GM18858 (cell line): ENCODE data around the gene TREML2.
A peak's percentile ranks its signal among the peaks of the same experiment; 100 is the strongest.
"Not testable (repeated sequence)": the region's sequence is repeated elsewhere in the genome, so short reads cannot be mapped to it uniquely, and the experiment has no call there.

ENCODE experiments used
- ATAC-seq: cut with Tn5 transposase; IDR thresholded peaks from one replicate; pipeline ENCODE4 v1.9.1; 2021; ENCODE audit not compliant: unreplicated experiment

TREML2 gene

DNA sequence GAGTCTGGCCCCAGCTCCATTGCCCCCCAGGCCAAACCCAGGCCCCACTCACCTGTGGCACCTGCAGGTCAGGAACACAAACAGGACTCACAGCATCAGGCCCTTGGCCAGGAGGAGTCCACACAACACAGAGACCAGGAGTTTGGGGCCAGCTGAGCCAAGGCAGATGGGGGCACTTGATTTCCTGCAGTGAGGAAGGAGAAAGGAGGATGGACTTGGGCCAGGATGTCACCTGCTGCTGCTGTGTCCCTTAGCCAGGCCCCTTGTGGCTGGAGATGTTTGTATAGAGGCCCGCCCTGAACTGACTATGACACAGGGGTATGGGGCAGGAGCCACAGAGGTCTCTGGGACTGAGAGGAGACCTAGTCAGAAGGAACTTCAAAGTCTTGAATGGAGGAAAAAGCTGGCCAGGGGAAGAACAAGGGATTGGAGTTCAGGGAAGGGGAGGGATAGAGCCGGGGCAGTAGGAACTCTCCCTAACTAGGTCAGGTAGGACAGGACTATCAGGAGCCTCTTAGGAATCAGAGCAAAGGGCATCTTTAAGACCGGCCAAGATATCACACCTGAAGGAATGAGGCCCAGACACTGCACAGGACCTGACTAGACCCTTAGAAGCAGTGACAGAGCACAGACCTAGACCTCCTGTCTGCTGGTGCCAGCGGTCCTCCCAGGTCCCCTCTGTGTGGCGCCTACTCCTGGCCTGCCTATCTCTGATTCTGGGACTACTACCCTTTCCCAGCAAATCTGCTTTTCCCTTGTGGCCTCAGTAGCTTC is 8.8 kb upstream of the TREML2 start:
- ATAC-seq = no peak

DNA sequence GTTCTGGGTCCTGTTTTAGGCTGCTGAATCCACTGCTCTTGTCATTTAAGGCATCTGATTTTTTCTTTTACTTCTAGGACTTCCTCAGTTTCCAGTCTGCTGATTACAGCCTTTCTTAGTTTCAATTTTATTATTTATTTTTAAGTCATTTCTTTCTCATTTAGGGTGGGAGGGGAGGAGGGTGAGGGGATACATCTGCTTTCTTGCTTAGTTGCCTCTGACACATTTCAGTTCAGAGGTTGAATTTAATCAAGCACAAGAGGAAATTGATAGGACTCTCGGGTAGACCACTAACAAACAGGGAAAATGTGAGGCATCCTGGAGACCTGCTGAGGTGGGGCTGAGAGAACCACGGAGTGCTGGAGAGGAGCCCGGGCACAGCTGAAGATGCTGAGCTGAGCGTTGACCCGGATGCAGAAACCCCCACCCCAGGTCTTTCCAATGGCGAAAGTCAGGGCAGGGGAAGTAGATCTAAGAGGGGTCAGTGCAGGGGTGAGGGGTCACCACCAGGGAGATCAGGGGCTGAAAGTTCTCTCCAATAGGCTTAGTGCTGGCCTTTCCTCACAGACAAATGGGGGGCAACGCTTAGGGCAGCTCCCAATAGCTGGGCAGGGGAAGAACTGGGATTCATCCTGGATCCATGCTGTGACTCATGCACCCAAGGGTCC is 7.6 kb upstream of the TREML2 start:
- ATAC-seq = no peak

DNA sequence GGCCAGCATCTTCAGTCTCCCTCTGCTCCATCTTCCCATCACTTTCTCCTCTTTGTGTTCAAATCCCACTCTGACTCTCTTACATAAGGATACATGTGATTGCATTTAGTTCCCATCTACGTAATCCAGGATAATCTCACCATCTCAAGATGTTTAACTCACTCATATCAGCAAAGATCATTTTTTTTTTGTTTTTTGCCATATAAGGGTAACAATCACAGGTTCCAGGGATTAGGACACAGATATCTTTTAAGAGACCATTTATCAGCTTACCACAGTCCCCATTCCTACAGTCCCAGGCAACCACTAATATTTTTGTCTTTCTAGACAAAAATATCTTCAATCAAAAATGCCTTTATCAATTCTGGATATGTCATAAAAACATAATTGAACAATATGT is 3.2 kb upstream of the TREML2 start:
- no peak for ATAC-seq

DNA sequence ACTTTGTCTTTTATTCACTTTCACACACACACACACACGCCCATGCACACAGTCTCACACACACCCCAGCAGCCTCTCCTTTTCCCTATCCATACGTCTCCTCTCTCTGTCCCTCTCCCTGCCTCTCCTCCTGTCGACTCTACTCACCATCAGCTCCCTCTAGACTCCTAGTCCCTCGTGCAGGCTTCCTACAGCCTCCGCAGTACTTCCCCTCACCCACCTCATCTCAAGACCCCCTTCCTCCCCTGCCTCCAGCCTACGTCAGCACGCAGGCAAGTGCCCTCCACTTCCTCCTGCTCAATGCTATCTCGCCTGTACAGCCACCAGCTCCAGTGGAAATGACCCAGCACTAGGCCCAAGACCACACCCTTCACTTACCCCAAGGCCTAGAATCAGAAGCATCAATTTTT is 820 bp upstream of the TREML2 start:
- ATAC-seq = no peak

DNA sequence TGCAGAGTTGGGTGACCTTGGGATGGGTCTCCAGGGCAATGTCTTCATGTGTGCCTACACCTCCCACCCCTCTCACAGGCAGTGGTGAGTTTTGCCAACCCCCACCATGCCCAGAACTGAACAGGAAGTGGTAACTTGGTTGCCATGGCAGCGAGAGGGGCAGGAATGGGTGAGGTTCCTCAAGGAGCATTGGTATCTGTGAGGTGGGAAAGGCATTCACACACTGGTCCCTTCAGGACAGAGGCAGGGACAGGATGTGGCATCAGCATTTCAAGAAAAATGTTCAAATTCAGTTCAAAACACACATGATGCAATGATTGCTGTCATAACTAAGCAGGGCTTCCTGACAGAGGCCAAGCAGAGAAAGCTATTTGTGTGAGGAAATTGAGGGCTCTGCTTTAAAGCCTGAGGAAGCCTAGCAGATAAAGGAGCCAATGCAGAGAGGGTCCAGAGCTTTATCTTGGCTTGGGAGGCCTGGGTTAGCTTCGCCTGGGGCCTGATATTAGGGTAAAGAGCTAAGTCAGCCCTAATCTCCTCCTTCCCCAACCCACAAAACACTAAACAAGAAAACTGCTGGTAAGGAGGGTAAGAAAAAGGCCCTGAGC is 551 bp downstream of the TREML2 start:
- ATAC-seq = no peak

DNA sequence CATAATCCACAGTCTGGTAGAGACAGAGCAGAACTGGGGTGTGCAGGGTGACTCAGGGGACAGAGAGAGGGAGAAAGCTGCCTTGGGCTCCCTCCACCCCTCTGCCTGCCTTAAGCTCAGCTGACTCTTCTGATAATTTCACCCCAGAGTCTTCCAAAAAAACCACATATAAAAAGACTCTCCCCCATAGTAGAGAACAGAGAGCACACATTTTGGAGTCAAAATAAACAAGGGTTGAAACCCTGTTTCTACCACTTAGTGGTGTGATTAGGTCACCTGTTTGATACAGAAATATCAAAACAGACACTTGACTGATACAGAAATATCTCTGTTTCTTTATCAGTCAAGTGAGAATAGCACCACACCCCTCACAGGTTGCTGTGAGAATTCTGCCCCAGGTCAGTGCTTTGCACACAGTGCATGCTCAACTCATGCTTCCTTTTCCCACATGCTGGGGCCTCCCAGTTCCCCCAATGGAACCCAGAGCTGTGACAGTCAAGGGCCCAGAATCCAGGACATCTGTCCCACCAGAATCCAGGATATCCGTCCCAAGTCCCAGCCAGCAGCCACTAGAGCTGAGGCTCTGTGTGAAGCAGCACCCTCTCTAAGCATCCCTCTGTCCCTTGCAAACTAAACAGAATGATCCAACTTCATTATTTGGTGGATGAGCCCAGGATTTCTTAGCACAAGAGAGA is 1.2 kb downstream of the TREML2 start:
- peak; percentile 56 for ATAC-seq

DNA sequence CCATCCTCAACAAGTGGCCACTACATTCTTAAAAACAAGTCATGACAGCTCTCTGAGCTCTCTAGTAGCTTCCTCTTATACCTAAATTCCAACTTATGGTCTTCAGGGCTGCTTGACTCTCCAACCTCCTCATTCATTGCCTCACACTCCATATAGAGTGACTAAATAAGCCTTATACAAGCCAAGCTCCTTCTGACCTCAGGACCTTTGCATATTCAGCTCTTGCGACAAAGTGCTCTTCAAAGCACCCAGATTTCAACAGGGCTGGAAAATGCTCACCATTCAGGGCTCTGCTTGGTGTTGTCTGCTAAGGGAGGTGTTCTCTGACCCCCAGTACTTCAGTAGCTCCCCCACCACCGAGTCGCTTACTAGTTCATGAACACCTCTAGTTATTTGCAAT is 3.7 kb downstream of the TREML2 start:
- no peak for ATAC-seq

DNA sequence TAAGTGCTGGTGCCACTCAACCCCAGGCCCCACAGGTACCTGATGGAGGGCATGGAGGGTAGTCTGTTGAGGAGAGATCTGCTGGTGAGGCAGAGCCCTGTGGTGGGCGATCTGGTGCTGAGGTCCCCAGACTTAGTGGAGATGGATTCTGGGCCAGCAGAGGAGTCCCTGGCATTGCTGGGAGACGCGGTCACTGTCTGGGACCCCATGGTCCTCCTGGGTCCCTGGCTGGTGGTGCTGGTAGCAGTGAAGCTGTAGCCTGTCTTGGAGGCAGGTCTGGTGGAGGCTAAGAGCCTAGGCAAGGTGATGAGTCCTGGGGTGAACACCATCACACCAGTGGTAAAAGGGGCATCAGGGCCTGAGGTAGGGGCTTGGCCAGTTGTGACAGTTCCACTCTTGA is 6.6 kb downstream of the TREML2 start:
- no peak for ATAC-seq

DNA sequence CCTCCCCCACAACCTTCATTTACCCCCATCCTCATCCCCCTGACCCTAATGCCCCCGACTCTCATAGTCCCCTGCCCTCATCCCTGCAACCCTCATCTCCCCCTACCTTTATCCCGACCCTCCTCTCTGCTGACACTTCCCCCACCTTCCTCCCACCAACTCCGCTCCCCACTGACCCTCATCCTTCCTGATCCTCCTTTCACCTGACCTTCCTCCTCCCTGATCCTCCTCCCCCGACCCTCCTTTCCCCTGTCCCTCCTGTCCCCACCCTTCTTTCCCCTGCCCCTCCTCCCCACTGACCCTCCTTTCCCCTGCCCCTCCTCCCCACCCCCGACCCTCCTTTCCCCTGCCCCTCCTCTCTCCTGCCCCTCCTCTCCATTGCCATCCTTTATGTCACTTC is 7.1 kb downstream of the TREML2 start:
- no peak for ATAC-seq

DNA sequence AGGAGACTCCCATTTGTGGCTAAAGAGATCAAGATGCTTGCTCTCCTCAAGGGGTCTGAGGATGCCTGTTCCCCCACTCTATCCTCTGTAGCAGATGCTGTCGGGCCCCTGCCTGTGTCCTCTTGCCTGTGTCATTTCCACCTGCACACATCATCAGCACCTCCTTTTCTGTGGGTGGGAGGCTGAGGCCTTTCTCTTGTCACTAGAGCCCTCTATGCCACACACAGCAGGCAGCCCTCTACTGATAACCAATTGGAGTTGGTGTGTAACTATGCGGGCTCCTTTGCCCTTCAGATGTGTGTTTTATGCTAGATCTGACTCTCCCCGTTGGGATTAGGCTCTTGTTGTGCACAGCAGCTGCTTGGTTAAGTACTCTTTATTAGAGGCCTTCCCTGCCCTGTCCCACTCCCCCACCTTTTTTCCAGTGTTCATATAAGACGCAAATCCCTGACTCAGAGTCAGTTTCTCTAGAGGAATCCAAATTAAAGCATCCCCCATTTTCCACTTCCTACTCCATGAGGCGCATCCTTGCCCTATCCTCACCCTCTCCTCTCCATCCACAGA is 7.7 kb downstream of the TREML2 start:
- no peak for ATAC-seq

DNA sequence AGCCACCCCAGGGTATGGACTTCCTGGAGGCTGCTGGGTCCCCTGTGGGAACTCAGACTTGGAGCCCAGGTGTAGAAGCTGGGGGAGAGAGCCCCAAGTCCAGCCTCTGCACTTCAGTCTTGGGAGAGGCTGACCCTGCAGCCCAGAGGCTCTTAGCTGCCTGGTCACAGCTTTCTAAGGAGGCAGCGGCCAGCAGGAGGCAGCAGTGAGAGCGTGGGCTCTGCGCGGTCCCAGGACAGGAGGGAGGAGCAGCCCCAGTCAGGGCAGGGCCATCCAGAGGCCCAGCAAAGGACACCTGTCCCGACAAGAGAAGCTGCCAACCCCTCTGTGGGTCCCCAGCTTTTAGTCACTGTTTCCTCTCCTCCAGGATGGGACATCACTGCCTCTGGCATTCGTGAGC is 9.4 kb downstream of the TREML2 start:
- no peak for ATAC-seq

DNA sequence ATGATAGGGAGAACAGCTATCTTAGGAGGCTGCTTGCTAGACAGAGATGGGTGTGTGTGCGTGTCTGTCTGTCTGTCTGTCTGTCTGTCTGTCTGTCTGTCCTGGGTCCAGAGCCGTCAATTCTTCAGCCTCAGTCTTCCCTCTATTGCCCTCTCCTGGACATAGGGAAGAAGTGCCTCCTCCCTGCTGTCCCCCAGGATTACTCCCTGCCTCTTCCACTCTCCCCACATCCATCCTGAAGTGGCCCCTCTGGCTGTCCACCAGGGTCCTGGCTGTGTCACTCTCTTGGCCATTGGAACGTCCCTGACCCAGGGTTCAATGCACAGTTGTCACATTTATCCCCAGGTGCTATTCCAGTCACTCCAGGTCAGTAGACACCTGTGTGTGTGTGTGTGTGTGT is 10.2 kb downstream of the TREML2 start:
- no peak for ATAC-seq

DNA sequence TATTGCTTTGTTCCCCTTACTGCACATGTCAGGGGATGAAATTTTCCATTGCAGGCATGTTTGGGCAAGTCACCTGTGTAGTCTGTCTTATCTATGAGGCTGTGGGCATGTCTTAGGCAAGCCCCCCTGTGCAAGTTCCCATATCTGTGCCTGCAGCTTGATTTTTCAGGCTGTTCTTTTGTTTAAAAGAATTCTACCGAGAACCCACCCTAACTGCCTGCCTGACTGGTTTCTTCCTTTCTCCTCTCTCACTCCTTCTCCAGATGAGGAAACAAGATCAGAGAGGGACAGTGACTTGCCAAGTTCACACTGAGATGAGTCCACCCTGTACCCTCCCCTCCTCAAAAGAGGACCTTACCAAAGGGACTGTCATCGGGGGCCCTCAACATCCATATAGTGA is 11.0 kb downstream of the TREML2 start:
- ATAC-seq = no peak

DNA sequence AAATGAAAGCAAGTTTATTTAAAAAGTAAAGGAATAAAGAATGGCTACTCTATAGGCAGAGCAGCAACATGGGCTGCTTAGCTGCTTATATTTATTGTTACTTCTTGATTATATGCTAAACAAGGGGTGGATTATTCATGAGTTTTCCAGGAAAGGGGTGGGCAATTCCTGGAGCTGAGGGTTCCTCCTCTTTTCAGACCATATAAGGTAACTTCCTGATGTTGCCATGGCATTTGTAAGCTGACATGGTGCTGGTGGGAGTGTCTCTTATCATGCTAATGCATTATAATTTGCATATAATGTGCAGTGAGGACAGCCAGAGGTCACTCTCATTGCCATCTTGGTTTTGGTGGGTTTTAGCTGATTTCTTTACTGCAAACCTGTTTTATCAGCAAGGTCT is 11.9 kb downstream of the TREML2 start:
- not testable (repeated sequence) for ATAC-seq

DNA sequence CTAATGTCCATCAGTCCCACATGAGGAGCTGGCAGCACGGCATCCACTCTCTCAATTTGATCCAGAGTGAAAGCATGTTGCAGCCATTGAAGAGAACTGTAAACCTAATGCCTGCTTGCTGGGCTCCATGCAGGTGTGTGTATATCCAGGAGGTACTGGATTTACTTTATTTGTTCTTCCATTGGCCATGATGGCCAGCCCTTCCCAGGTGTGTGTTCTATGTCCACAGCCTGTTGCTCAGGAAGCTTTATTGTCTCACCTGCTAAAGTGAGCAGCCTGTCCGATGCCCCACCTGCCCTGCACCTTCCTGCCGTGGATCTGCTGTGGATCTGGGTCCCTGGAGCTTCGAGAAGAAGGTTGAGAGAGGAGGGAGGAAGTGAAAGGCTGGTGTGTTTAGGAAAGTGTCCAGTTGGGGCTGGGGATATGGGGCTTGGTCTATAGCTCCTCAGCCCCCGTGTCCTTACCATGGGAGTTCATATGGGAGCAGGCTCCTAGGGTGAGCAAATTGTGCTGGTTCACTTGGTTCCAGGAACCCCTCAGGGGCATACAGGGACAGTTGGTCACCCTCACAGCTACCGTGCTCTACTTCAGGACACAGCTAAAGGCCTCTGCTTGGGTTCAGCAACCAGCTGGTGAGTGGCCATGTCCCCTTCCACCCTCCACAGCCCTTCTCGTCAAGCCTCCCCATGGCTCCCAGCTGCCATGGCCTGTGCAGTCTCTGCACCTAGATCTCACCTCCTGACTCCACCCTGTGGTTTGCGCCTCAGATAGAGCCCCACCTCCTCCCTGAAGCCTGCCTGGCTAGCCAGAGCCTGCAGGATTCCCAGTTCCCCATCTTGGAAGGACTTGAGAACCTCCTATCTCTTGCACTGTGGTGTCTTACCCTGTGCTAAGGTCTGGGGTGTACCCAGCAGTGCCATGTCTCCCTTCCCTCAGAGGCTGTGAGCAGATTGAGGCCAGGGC is 12.7 kb downstream of the TREML2 start:
- ATAC-seq = no peak

DNA sequence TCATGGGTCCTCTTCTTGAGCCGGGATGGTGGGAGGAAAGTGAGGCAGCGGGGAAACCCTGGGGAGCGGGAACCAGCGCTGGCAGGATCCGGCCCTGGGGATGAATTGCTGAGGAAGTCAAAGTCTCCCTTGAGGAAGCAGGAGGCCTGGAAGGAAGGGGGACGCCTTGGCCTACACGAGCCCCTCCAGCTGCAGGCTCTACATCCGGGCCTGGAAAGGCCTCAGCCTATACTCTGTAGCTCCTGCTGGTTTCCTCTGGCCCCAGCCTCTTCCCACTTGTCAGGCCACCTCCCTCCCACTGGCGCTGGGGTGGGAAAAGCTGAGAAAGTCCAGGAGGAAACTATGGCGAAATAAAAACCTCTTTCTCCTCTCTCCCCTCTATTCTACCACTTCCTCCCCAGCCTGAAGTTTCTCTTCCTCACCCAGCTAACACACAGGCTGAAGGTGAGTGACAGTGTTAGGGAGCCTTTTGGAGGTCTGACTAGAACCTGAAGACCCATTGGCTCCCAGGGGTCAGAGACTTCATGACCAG is 14.9 kb downstream of the TREML2 start:
- ATAC-seq = no peak

DNA sequence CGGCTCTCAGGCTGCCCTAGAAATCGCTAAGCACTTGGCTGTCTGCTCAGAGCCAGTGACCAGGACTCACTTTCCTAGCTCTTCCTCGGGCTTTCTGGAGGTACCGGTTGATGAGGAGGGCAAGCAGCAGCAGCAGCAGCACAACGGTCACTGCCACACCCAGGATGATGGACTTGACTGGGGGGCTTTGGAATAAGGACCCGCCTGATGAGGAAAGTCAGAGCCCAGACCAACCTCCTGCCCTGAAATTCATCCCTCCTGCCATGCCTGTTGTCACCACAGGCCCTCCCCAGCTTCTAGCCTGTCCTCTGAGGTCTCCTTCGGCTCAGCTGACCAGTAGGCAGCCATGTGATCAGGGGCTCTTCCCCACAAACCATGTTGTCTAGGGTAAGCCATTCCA is 16.2 kb downstream of the TREML2 start:
- ATAC-seq = no peak

DNA sequence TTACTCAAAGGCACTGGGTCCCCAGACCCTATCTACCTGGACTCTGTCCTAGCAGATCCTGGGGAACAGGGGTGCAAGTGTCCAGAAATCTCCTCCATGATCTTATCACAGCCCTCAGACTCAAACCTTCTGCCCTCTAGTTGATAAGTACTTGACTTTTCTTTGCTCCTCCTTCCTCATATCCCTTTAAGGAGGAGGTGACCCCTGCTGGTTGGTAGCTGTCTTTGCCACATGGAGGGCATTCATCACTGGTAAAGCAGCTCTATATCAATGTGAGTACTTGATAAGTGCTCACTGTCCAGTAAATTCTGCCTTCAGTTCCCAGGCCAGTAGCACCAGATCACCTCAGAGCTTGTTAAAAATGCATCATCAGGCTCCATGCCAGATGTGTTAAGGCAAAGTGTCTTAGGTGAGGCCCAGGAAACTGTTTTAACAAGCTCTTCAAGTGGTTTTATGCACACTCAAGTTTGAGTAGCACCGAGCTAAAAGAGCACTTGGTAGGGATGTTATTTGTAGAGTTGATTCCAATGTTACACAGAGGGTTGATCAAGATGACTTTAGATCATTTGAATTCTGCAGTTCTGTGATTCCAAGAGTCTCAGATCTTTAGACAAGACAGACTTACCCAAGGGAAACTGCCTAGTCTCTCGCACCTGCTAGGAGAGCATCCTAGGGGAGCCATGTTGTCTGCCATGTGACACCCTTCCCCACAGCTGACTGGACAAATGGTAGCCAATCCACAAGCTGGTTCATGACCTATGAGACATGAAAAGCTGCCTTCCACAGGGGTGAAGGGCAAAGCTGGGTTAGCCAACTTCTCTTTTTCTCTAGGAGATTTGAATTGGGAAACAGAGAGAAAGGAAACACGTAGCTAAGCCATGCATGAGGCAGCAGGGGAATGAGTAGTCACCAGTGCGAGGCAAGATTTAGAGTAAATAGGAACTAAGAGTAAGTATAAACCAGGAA is 18.6 kb downstream of the TREML2 start:
- ATAC-seq = no peak

DNA sequence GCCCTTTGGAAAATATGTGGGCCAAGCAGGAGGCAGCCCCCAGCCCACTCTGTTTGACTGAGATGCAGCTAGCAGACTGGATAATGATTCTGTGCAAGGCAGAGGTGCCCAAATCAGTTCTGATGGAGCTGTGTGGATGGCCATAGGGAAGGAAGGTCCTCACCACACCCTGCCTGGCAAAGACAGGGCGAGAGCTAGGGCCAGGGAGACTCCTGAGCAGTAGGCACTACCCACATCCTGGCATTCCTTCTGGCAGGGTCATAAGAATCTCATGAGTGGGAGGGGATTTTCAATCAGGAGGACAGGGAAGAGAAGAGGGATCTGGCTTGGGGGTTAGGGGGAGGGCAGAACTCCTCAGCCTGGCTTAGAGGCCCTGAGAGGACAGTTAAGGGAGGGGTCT is 19.4 kb downstream of the TREML2 start:
- ATAC-seq = no peak
